ENCODE data around the gene EYA4.
"Not testable (repeated sequence)": the region's sequence is repeated elsewhere in the genome, so short reads cannot be mapped to it uniquely, and the experiment has no call there.

The EYA4 gene

DNA sequence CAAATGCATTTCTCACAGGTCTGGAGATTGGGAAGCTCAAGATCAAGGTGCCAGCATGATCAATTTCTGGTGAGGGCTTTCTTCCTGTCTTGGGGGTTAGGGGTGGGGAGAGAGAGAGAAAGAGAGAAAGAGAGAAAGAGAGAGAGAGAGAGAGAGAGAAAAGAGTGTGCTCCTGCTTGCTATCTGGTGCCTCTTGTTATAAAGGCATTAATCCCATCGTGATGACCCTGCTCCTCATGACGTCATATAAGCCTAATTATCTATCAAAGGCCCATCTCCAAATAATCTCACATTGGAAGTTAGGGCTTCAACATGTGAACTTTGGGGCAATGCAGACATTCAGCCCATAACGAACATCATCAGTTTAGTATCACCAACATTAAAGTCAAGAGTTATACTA is 114.8 kb downstream of the EYA4 start:
- no peak for DNase-seq (ENCODE audit: low read depth)

DNA sequence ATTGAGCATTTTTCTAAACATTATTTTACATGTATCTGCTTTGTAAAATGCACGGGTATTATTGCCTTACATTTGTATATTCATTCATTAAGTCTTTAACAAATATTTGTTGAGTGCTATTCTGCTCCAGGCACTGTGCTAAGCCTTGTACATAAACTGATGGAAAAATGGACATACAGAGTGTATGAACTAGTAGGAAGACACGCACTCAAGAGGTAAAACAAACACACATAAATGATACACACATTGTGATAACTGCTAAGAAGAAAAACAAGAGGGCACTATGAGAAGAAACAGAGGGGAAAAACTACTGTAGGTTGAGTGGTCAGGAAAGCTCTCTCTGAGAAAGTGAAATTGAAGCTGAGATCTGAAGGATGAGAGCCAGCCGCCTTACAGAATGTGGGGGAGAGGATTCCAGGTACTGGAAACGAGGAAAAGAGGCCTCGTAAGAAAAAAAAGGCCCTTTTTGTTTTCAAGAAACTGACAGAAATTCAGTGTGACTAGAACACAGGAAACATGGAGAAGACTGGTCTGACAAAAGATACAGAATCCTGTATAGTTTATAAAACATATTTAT is 117.5 kb downstream of the EYA4 start:
- DNase-seq (ENCODE audit: low read depth): no peak

DNA sequence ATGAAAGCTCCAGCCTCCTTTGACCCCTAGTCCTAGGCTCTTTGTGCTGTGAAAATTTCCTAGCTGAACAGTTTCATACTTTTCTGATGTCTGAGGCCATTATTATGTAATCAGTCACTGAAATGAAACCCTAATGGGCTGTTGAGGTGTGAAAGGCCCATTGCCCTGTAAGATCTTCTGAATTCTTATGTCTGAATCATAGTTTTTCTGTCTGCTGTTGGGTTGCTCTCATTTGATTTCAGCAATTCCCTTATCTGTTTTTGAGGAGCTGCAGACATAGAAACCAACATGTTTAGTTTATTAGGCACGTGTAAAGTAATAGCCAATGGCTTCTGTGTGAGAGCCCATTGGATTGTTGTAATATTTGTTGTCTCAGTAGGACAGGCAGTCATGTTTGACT is 118.1 kb downstream of the EYA4 start:
- no peak for DNase-seq (ENCODE audit: low read depth)

DNA sequence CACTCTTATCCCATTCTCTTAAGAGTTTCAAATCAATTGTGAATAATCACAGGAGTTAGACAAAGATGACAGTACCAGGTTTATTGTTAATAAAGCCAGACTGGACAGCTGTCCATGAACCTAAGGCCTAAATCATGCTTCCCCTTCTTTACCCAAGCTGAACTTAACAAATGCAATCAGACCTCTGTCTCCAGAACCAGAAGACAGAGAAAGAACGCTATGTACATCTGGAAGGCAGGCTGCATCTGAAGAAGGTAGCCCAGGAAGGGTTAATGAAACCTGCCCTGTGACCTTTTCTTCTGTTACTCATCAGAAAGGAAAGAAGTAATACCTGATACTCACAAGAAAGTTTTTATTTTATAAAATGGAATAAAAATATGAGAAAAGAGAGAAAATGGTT is 118.6 kb downstream of the EYA4 start:
- DNase-seq (ENCODE audit: low read depth): no peak

DNA sequence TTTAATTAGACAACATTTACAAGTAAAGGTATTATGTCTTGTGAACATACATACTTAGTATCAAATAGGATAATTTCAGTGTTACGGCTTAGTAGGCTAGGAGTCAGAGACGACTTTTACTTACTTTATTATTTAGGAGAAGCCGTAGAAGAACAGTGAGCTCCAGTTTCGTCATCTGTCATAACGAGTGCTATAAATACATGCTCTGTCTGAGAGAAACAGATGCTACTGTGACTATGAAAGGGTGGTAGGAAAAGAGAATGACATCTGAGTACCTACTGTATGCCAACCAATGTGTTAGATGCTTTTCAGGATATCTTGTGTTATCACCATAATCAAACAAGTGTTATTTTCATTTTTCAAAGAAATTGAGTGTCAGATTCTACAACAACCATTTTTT is 119.0 kb downstream of the EYA4 start:
- DNase-seq (ENCODE audit: low read depth): no peak

DNA sequence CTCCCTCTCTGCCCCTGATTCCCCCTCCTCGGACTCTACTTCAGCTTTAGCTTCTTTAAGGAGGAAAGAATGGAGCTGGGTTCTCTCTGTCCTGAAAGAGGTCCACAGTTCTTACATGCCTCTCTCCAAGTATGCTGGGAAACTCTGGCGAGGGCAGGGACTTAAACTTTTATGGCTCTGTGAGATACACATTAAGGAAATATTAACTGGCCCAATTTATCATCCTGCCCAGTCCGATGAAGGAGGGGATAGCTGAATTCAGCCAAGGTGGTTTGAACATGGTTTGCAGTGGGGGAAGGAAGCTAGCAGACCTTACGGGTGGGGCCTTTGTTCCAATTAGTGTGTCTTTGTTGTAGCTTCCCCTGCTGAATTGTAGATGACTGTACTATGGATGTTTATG is 121.7 kb downstream of the EYA4 start:
- DNase-seq (ENCODE audit: low read depth): no peak

DNA sequence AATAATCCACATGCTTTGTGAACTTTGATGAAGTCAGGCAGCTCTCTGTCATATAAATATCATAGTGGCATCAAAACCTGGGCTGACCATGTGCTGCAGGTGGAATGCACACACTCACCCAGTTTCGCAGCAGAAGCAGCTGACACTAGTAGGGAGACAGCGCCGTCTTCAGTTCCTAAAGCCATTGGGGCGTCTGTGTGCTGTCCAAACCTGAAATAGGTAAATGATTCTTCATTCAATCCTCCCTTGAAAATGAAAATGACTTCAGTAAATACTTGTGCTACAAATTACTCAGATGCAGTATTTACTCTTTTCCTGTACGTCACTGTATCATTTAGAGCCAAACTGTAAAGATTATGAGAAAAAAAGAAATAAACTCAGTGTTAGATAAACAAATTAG is 127.5 kb downstream of the EYA4 start:
- DNase-seq (ENCODE audit: low read depth): no peak

DNA sequence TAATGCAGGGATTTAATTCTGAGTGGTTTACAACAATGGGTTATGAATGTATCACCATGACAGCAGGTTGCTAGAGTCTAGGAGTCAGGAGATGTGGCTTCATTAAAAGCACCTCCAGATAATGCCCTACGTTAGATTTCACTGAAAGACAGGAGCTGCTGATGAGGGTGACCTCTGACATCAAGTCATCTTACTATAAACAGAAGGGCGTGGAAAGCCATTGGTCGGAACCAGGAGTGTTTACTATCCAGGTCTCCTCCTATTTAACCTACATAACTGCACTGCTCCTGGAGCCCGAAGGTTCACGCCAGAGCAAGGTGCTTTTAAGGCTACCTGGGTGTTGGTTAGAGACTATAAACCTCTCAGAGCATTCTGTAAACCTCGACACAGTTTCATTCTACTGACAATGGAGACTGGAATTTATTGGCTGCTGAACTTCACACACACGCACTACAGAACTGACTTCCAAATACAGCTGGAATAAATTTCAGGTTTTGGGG is 128.7 kb downstream of the EYA4 start:
- DNase-seq (ENCODE audit: low read depth): no peak

DNA sequence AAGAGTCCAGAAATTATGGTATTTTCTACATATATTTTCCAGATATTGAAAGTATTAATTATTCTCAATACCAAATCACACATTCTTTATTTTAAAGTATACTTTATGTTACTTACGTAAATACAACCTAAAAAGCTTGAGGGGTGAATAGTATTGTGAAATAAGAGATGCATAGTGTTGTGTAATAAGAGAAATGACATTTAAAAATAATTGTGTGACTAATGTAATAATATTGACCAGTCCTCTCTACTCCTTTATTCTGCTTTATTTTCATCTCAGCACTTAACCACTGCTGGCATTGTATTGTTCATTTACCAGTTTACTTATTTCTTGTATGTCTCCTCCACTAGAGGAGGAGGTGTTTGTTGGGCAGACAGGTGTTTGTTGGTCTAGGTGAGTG is 135.6 kb downstream of the EYA4 start:
- DNase-seq (ENCODE audit: low read depth): no peak

DNA sequence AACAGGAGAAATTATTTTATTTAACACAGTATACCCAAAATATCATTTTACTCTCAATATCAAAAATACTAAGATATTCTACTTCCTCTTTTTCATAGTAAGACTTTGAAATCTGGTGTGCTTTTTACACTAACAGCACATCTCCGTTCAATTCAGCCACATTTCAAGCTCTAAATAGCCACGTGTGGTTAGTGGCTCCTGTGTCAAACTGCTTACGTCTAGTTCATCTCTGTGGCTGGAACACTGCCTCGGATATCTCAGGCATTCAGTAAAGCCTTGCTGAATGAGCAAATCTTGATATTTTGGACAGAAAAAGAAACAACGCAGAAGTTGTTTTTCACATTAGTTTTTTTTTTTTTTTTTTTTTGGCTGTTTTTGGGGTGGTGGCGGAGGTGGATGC is 136.1 kb downstream of the EYA4 start:
- no peak for DNase-seq (ENCODE audit: low read depth)

DNA sequence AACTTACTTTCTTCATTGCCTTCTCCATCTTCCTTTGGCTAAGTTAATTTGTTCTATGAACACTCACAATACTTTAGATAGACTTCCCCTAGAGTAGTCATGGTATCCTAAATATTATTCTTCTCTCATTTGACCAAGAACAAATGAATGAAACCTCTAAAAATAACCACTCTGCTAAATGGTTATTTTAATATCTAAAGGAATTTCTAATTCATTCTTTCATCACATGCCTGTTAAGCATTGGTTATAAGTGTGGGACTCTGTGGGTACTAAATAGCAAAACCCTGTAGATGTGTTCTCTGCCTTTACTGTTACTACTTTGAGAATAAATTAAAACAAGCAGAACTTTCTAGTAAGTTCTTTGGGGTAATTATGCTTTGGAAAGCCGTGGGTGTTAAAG is 138.9 kb downstream of the EYA4 start:
- no peak for DNase-seq (ENCODE audit: low read depth)

DNA sequence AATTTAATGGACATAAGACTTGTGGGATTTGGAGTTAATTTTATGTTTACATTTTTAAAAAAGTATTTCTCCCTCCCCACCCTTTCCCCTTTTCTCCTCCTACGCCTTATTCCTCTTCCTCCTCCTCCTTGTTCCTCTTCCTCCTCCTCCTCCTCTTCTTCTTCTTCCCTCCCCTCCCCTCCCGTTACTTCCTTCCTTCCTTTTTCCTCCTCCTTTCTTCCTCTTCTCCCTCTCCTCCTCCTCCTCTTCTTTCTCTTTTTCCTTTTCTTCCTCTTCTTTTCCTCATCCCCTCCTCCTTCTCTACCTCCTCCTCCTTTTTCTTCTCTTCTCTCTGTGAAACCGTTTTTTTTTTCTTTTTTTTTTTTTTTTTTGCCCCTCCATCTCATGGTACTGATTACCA is 139.6 kb downstream of the EYA4 start:
- no peak for DNase-seq (ENCODE audit: low read depth)

DNA sequence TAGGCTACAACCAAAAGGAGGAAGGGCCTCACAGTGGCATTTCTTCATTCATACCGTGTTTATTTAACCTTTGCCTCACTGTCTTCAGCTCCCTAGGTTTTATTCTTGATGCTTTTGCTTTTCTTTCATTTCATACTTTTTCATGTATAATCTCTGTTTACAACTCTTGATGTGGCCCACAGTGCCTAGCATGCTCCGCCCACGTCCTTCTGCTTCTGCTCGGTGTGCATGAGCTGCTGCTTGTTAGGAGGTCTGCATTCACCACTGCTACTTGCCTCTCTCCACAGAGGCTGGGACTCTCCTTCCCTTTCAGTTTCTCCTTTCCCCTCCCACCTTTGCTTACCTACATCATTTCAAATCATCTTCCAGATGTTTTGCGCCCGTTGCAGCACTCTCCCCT is 147.6 kb downstream of the EYA4 start:
- no peak for DNase-seq (ENCODE audit: low read depth)

DNA sequence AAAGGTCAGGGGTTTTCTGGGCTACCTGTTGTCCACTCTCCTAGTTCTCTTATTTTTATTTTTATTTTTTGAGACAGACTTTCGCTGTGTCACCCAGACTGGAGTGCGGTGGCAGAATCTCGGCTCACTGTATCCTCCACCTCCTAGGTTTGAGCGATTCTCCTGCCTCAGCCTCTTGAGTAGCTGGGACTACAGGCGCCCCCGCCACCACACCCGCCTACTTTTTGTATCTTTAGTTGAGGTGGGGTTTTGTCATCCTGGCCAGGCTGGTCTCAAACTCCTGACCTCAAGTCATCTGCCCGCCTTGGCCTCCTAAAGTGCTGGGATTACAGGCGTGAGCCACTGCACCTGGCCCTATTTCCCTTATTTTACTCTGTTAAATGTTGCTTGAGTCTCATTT is 149.0 kb downstream of the EYA4 start:
- DNase-seq (ENCODE audit: low read depth): no peak

DNA sequence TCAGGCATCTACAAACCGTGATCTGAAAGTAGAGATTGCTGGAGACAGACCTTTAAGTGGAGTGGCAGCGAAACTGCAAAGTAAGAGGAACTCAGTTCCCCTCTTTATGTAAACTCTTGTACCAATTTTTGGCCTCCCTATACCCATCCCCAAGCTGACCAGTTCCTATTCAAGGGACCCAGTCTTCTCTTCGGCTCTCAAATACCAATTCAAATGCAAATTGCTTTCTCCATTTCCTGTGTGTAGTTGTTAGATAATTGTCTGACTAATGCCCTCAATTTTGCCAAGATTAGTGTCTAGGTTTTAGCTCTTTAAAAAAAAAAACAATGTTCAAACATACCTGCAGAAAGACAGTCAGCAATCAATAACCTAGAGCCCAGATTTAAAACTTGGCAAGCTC is 150.9 kb downstream of the EYA4 start:
- DNase-seq (ENCODE audit: low read depth): no peak

DNA sequence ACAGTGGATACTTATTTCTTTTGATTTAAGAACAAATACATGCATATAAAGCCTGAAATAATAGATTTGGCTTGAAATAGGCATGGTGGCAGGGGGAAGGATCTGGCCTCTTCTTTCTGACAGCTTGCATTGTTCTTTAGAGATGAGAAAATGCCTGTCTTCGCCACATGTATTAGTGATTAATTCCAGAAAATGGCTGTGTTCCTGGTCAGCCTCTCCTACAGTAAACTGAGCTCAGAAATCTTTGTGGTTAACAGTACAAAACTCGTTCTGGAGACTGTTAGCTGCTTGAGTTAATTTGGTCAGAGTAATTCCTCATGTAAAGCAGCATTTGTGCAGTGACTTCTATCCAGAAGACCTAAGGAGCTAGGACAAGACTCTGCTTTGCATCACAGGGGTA is 151.5 kb downstream of the EYA4 start:
- DNase-seq (ENCODE audit: low read depth): no peak

DNA sequence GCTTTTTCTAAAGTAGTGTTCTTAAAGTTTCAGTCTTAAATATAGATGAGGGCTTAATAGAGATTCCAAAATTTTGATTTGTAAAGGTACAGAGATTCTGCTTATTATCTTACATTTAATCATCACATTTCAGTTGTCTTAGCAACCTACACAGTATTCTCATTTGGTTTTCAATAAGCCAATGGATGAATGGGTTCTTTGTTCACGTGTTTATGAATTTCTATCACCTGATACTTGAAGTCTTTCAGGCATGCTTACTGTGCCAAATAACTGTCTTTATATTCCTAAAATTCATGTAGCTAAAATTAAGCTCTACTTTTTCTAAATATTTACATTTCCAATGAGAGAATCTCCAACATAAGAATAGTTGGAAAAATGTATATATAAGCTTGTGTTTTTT is 152.7 kb downstream of the EYA4 start:
- no peak for DNase-seq (ENCODE audit: low read depth)

DNA sequence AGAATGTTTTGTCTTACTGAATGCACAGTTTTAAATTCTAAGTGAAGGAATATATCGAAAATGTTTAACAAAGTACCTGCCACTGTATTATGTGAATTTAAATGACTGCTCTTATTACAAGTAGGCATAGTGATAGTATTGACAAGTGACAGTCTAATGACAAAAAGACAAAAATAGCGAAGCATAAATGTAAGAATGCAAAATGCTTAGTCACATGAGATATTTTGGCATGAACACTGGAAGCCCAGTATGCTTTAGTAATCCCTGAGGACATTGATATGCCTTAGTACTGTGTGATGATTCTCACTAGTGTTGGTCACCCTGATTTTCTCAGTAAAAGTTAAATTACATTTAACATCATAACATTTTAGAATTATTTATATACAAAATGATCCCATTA is 153.5 kb downstream of the EYA4 start:
- no peak for DNase-seq (ENCODE audit: low read depth)

DNA sequence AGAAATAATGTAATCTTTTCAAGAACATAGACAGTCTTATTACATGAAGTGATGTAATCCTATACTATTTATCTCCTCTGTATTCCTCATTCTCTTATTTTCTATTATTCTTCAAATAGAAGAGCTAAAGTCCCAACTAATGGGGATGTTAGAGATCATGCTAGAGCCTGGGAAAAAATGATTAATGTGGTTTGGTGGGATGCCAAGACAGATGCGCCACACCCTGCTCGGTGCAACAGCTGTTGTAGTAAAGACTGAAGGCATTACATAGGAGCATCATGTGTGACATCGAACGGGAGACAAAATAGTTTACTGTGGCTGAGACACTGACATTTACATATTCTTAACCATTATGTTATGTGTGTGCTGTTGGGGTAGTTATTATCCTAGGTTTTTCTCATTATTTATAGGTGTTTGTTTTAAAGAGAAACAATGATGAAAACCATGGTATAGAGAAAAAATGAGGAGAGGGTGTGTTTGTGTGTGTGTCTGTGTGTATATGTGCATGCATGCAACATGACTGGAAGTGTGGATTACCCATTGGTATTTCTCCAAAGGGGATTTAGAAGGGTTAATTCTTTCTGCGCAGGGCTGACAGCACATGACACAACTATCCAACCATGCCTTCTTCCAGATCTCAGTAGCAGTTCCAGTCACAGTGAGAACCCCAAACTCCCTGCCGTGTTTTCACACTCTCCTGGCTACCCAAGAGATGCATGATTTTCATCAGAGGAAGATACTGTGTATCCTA is 155.3 kb downstream of the EYA4 start:
- no peak for DNase-seq (ENCODE audit: low read depth)

DNA sequence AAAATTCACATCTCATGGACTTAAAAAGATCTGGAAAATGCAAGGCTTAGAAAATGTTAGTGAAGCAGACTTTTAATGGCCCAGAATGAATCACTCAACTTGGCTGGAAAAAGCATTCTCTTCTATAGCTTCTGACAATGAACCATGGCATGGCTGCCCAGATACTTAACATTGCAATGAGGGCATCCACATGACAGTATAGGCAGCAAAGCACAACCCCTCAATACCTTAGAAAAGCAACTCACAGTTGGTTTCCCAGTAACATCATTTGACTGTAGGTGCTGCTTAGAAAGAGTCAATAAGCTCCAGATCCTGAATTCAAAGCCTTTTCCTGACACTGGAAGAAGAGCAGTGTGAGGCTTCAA is 155.8 kb downstream of the EYA4 start:
- no peak for DNase-seq (ENCODE audit: low read depth)

DNA sequence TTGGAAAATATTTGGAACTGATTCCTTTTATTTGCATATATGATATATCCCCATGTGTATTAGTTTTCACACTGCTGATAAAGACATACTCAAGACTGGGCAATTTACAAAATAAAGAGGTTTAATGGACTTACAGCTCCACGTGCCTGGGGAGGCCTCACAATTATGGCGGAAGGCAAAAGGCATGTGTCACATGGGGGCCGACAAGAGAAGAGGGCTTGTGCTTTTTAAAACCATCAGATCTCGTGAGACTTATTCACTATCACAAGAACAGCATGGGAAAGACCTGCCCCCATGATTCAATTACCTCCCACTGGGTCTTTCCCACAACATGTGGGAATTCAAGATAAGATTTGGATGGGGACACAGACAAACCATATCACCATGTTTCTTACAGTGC is 156.4 kb downstream of the EYA4 start:
- not testable (repeated sequence) for DNase-seq (ENCODE audit: low read depth)

DNA sequence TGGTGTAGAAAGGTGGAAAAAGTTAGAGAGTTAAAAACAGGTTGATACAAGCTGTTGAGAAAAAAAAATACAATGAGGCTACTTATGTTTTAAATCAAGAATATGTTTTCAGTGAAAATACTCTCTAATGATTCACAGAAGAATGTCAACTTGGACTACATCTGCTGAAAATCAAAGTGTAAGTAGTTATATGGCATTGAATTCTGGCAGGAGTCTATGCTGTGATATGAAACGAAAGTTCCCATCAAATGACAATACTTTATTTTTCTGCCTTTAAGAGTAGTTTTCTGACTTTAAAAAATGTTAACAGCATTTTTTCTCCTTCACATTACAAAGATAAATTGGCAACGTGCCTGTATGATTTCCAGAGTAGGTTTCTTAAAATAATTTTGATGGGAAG is 158.3 kb downstream of the EYA4 start:
- DNase-seq (ENCODE audit: low read depth): no peak

DNA sequence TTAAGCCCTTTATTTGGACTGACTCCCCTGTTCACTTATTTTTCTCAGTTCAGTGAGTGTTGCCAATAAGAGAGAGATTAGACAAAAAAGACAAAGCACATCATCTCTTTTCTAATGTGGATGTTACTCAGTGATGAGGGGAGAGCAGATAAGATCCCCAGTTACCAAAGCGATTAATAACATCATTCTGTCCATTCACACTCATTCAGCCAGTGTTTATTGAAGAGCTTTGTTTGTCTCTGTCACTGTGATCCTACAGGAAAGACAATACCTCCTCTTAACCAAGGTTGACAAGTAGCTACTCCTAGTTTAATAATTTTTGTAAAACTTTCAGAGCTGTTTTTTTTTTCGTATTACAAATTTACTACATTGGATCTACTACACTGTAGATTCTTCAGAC is 163.0 kb downstream of the EYA4 start:
- no peak for DNase-seq (ENCODE audit: low read depth)

DNA sequence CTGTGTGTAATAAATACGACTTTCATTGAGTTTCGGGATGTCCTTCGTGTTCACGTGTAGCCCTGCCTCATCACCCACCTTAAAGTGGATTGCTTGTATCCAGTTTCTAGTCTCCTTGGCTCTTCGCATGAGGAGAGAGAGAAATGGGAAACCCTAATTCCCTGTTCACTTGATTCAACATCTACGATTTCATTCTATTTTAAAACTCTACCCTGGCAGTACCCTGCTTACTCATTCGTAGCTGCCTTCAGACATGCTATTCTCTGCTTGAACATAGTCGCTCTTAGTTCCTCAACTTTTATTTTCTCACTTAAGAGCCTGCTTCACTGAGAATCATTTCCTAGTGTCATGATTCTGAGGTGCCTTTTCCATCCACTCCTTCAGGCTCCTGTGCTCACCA is 163.6 kb downstream of the EYA4 start:
- no peak for DNase-seq (ENCODE audit: low read depth)
